Breast epithelium (tissue), 4 donors: ENCODE results near the gene NTNG1. TPM values are rescaled to one million over a fixed set of nuclear protein-coding genes. Genes with fewer than 3 reads are reported as not detected.

ENCODE experiments used
- DNase-seq, 2 donors: peaks; one replicate each; pipeline ENCODE4 v3.0.0-alpha.2; 2019; ENCODE audit warnings: low spot score in 2 of 2
- H3K27ac ChIP-seq, 2 donors: fragments of 200-600 bp; sonication (generic) in 1 of 2; one replicate each; pipeline ENCODE4 v1.5.1; 2016 to 2019; ENCODE audit warnings: mild to moderate bottlenecking in 1 of 2
- H3K27me3 ChIP-seq, 2 donors: fragments of 200-600 bp; sonication (generic) in 1 of 2; one replicate each; pipeline versions ENCODE4 v1.5.1 to v1.6.0; 2017 to 2019; ENCODE audit warnings: control low read depth in 1 of 2, mild to moderate bottlenecking in 1 of 2
- H3K36me3 ChIP-seq: fragments of 200-600 bp; one replicate; pipeline ENCODE4 v1.5.1; 2019
- H3K4me1 ChIP-seq, 2 donors: fragments of 200-600 bp; sonication (generic); one replicate each; pipeline ENCODE4 v1.5.1; 2016 to 2019; ENCODE audit warnings: control low read depth in 1 of 2
- H3K4me3 ChIP-seq, 3 donors: fragments of 200-600 bp; sonication (generic); 1 replicate in 2 of 3; 2 replicates in 1 of 3; pipeline ENCODE4 v1.5.1; 2016 to 2019; ENCODE audit warnings: mild to moderate bottlenecking in 3 of 3, moderate library complexity in 2 of 3
- H3K9me3 ChIP-seq, 2 donors: fragments of 200-600 bp; sonication (generic) in 1 of 2; one replicate each; pipeline ENCODE4 v1.5.1; 2016 to 2019; ENCODE audit warnings: control low read depth in 1 of 2
- POLR2A ChIP-seq: fragments of 450-650 bp; IDR thresholded peaks from one replicate; pipeline ENCODE4 v1.6.1; 2016; ENCODE audit warnings: antibody characterized with exemption, mild to moderate bottlenecking, moderate library complexity
- POLR2AphosphoS5 ChIP-seq, 3 donors: sonication (generic); formaldehyde crosslinking; IDR thresholded peaks; one replicate each; pipeline ENCODE4 v1.6.1; 2017; ENCODE audit warnings: antibody characterized with exemption in 3 of 3
- intact Hi-C: fragments of 100-400 bp; cut with DNase I; formaldehyde crosslinking; loops from one replicate; pipeline ENCODE4 v1.15.1; 2023; ENCODE audit warnings: low total_unique reads
- total RNA-seq, 3 donors: library from RNA; depleted of rRNA; stranded (reverse); fragments of >200 nt; gene quantifications; one replicate each; pipeline ENCODE4 v1.1.0, GENCODE V29; 2016
- TF ChIP-seq, protein P1 (sequence below), 3 donors: fragments of 450-650 bp; IDR thresholded peaks; one replicate each; pipeline ENCODE4 v1.5.1; 2016 to 2017; ENCODE audit warnings: antibody characterized with exemption in 3 of 3, mild to moderate bottlenecking in 3 of 3, moderate library complexity in 3 of 3

NTNG1 gene
- total RNA-seq, 3 donors from 2014 or later = 0.32 to 5.7 (median 0.98) TPM

DNA sequence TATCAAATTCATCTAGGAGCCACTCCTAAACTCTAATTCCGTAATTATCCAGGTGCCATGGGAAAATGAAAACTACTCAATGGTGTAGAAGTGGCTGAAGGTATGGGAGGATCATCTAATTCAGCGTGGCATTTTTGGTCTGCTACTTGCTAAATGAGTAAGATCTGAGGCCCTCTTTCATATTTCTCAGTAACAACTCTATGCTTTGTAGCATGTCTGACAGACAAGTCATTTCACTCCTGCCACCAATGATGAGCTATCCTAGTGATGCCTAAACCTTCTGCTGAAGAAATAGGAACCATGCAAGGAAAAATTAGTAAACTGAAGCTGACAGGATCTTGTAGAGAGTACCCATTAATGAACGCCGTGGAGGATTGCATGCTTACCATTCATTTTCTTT is 145.3 kb downstream of the NTNG1 start:
- DNase-seq = no peak
- Histone ChIP-seq H3K9me3 (no peaks in the 10 kb centered on the region), H3K36me3 (no peaks in the 10 kb centered on the region), H3K4me3 (no peak overlapping the region), H3K27ac (no peak overlapping the region), H3K4me1 (no peaks in the 10 kb centered on the region), H3K27me3 (no peaks in the 10 kb centered on the region)
- intact Hi-C loops = no loop called here
- TF ChIP-seq, protein P1, sequence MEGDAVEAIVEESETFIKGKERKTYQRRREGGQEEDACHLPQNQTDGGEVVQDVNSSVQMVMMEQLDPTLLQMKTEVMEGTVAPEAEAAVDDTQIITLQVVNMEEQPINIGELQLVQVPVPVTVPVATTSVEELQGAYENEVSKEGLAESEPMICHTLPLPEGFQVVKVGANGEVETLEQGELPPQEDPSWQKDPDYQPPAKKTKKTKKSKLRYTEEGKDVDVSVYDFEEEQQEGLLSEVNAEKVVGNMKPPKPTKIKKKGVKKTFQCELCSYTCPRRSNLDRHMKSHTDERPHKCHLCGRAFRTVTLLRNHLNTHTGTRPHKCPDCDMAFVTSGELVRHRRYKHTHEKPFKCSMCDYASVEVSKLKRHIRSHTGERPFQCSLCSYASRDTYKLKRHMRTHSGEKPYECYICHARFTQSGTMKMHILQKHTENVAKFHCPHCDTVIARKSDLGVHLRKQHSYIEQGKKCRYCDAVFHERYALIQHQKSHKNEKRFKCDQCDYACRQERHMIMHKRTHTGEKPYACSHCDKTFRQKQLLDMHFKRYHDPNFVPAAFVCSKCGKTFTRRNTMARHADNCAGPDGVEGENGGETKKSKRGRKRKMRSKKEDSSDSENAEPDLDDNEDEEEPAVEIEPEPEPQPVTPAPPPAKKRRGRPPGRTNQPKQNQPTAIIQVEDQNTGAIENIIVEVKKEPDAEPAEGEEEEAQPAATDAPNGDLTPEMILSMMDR (IDR thresholded peaks at IDR 0.05) = no peak
- TF ChIP-seq POLR2A = no peak
- TF ChIP-seq POLR2AphosphoS5 (IDR thresholded peaks at IDR 0.05) = no peak

DNA sequence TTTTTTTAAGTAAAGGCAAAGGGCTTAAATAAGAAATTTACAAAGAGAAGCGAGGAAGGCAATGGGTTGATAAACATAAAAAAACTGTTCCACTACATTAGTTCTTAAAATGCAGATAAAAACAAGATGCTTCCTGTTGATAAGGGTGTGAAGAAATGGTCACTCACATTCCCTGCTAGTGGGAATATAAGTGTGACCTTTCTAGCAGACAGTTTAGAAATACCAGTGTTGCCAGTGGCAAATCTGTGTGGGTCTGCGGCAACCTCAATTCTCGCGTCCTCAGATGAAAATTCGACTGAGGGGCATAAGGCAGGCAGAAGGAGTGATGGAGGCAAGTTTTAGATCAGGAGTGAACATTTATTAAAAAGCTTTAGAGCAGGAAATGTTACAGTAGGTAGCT is 151.1 kb downstream of the NTNG1 start:
- TF ChIP-seq, protein P1 (IDR thresholded peaks at IDR 0.05) = no peak
- no peak for TF ChIP-seq POLR2A
- TF ChIP-seq POLR2AphosphoS5 (IDR thresholded peaks at IDR 0.05) = no peak
- Histone ChIP-seq H3K4me3 (no peak overlapping the region), H3K27me3 (no peaks in the 10 kb centered on the region), H3K36me3 (no peaks in the 10 kb centered on the region), H3K9me3 (no peaks in the 10 kb centered on the region), H3K27ac (no peak overlapping the region), H3K4me1 (no peaks in the 10 kb centered on the region)
- no peak for DNase-seq
- intact Hi-C loops = no loop called here

DNA sequence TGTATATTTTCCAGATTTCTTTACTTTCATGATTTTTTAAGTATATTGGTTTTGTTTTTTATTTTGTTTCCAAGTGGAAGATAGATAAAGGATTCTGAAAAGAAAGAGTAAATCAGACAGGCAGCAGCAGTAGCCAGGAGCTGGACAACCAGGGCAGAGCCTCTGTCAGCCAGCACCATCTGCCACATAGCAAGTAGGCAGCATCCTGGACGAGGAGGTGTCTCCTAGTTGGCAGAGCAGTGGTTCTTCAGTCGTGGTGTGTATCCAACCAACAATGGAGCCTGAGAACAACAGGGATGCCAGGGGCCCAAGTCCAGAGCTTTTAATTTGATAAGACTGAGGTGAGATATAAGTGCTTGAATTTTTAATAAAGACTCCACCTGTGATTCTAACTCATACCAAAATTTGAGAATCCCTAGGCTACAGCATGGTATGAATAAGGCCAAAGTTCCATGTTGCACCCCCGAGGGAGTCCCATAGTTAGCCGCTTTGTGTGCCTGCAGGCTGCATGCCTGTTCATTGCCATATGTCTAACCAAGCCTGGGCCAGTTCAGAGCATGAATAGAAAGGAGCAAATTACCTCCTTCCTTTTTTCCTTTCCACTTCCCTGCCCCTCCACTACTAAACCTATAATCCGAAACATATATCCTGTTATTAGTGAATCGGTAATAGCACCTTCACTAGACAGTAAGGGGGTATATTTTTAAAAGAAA is 153.2 kb downstream of the NTNG1 start:
- Histone ChIP-seq H3K36me3 (no peaks in the 10 kb centered on the region), H3K4me3 (no peak overlapping the region), H3K27me3 (no peaks in the 10 kb centered on the region), H3K4me1 (no peaks in the 10 kb centered on the region), H3K27ac (no peak overlapping the region), H3K9me3 (no peaks in the 10 kb centered on the region)
- intact Hi-C loops = no loop called here
- TF ChIP-seq POLR2A (no peak), POLR2AphosphoS5 (IDR thresholded peaks at IDR 0.05) (no peak)
- TF ChIP-seq, protein P1 (IDR thresholded peaks at IDR 0.05) = no peak
- no peak for DNase-seq

DNA sequence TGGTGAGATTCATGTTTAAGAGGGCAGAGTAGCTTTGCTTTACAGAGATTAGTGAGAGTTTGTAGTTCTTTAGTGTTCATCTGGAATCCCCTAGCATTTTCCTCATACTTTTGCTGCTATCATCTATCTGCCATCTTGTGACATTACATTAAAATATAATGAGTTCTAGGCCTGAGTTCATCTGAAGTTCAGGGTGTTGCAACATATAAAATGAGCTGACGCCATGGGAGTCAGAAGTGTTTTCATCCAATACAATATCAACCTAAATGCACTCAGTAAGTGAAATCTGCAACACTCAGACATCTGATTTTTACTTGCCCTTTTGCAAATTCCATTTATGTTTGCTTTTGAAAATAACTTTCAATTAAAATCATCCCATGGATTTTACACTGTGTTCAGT is 153.8 kb downstream of the NTNG1 start:
- H3K27me3 ChIP-seq = no peaks in the 10 kb centered on the region
- H3K4me3 ChIP-seq = no peak overlapping the region
- intact Hi-C loops = no loop called here
- no peaks in the 10 kb centered on the region for H3K9me3 ChIP-seq
- no peaks in the 10 kb centered on the region for H3K4me1 ChIP-seq
- H3K27ac ChIP-seq = no peak overlapping the region
- H3K36me3 ChIP-seq = no peaks in the 10 kb centered on the region
- DNase-seq = no peak
- TF ChIP-seq POLR2A = no peak
- TF ChIP-seq, protein P1 (IDR thresholded peaks at IDR 0.05) = no peak
- no peak for TF ChIP-seq POLR2AphosphoS5 (IDR thresholded peaks at IDR 0.05)

DNA sequence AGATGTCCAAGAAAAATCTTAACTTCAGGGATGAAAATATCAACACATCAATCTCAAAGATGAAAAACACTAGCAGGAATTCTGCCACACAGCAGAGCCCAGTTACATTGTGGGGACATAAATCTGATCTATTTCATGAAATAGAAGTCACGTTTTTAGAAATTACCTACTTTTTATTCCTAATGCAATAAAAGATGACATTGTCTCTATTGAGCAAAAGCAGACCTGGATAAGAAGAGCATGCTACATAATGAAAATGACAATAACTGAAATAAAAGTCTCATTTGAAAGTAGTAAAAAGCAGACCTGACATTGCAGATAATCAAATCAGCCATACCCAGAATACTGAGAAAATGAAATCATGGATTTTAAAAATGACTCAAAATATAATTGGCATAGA is 156.8 kb downstream of the NTNG1 start:
- no peak for DNase-seq

More for the DNA sequence above, 156.8 kb downstream of the NTNG1 start:
- no peaks in the 10 kb centered on the region for H3K4me1 ChIP-seq
- no peak overlapping the region for H3K4me3 ChIP-seq
- no peak overlapping the region for H3K27ac ChIP-seq
- intact Hi-C loops = no loop called here
- no peaks in the 10 kb centered on the region for H3K36me3 ChIP-seq
- no peaks in the 10 kb centered on the region for H3K27me3 ChIP-seq
- no peaks in the 10 kb centered on the region for H3K9me3 ChIP-seq
- TF ChIP-seq, protein P1 (IDR thresholded peaks at IDR 0.05) = no peak
